Common myeloid progenitor, CD34-positive (primary cell): ENCODE data around the gene SUMF1.

Experiments
- CTCF ChIA-PET: fragments of 350-600 bp; sonication (Branson Sonifier 250); formaldehyde crosslinking; loops from one replicate; lab custom pipeline; 2021; ENCODE audit warnings: antibody characterized with exemption; lab: Charles Lee
- POLR2A ChIA-PET: fragments of 350-600 bp; sonication (Branson Sonifier 250); formaldehyde crosslinking; loops from one replicate; lab custom pipeline; 2021; ENCODE audit warnings: antibody characterized with exemption; lab: Charles Lee
- DNase-seq, 3 donors: peaks; one replicate each; pipeline versions ENCODE4 v3.0.0 to v3.0.0-alpha.2; 2013
- H3K27ac ChIP-seq, 2 experiments: 1 replicate in 1 of 2; 2 replicates in 1 of 2; pipeline ENCODE4 v1.7.0; 2013; ENCODE audit warnings: inconsistent platforms in 2 of 2, low read length in 2 of 2, mild to moderate bottlenecking in 2 of 2, low read depth in 1 of 2, moderate library complexity in 1 of 2; ENCODE audit not compliant: severe bottlenecking in 2 of 2, insufficient read depth in 1 of 2, poor library complexity in 1 of 2
- H3K27me3 ChIP-seq, 5 experiments: replicated peaks in 2 of 5; 1 replicate in 3 of 5; 2 replicates in 2 of 5; pipeline versions ENCODE4 v1.6.1 to v1.7.0; 2013; ENCODE audit warnings: low read length in 4 of 5, mild to moderate bottlenecking in 2 of 5, moderate library complexity in 2 of 5, inconsistent platforms in 1 of 5; ENCODE audit not compliant: insufficient read depth in 5 of 5, control insufficient read depth in 4 of 5
- H3K36me3 ChIP-seq, 4 experiments: 1 replicate in 2 of 4; 2 replicates in 2 of 4; pipeline versions ENCODE4 v1.6.1 to v1.7.0; 2013; ENCODE audit warnings: low read length in 3 of 4, control low read depth in 1 of 4, mild to moderate bottlenecking in 1 of 4; ENCODE audit not compliant: control insufficient read depth in 4 of 4, insufficient read depth in 4 of 4
- H3K4me1 ChIP-seq, 4 experiments: 1 replicate in 3 of 4; 2 replicates in 1 of 4; pipeline versions ENCODE4 v1.6.1 to v1.7.1; 2013; ENCODE audit warnings: low read length in 3 of 4, mild to moderate bottlenecking in 3 of 4, control low read depth in 1 of 4, inconsistent platforms in 1 of 4, moderate library complexity in 1 of 4; ENCODE audit not compliant: control insufficient read depth in 4 of 4, insufficient read depth in 4 of 4; ENCODE audit errors: control extremely low read depth in 1 of 4
- H3K4me3 ChIP-seq, 7 experiments: 1 replicate in 4 of 7; 2 replicates in 3 of 7; pipeline versions ENCODE4 v1.5.1 to v1.7.0; 2013; ENCODE audit warnings: mild to moderate bottlenecking in 7 of 7, low read length in 6 of 7, moderate library complexity in 6 of 7, inconsistent platforms in 2 of 7, low read depth in 2 of 7, control low read depth in 1 of 7; ENCODE audit not compliant: insufficient read depth in 4 of 7, control insufficient read depth in 1 of 7; ENCODE audit errors: extremely low read depth in 1 of 7
- H3K9me3 ChIP-seq, 5 experiments: 1 replicate in 4 of 5; 2 replicates in 1 of 5; pipeline versions ENCODE4 v1.6.1 to v1.7.1; 2013; ENCODE audit warnings: low read length in 4 of 5, mild to moderate bottlenecking in 2 of 5, inconsistent platforms in 1 of 5, low read depth in 1 of 5, moderate library complexity in 1 of 5; ENCODE audit not compliant: control insufficient read depth in 4 of 5, insufficient read depth in 2 of 5; ENCODE audit errors: control extremely low read depth in 1 of 5
- WGBS: methylation state at CpG from one replicate; pipeline ENCODE4 v1.1.5; 2013; ENCODE audit not compliant: insufficient coverage; 5-methylcytosine and 5-hydroxymethylcytosine counted together

The SUMF1 gene

DNA sequence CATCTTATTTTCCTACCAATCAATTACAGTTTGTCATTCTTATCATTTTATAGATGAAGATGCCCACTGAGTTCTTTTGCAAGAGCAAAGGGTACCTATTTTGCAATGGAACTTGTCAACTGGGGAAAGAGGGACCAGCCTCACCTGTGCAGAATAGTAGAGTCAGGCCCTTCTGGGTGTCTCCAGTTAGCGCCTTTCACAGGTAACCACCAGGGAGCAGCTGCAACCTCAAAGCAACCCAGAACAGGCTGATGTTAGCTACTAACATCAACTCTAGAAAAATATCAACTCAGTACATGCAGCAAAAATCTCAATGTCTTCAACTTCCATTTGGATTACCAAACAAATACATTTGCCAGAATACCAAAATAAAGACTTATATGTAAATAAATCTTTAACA is 47.1 kb downstream of the SUMF1 start:
- Histone ChIP-seq H3K9me3 (no peaks in the 10 kb centered on the region), H3K4me3 (no peak overlapping the region), H3K27ac (no peak overlapping the region), H3K4me1 (peaks cover 0 to 13% (median 5%) of the 10 kb centered on the region in 4 experiments), H3K27me3 (no peaks in the 10 kb centered on the region), H3K36me3 (peaks cover 12 to 37% (median 23%) of the 10 kb centered on the region in 4 experiments)
- ChIA-PET CTCF (interaction anchor here (1.2 kb wide), 1 partner anchor 57 kb away, joined by 3 read pairs; no protein-coding TSS in a partner anchor), POLR2A (no interaction called here)
- DNase-seq, result no peak
- 100% methylated on average over 1 of the region's 1 CpG for whole genome bisulfite sequencing

- 100% methylated on average over 1 of the region's 3 CpGs for WGBS
- CTCF ChIA-PET, result interaction anchor here (1.2 kb wide), 1 partner anchor 57 kb away, joined by 3 read pairs; no protein-coding TSS in a partner anchor
- Histone ChIP-seq H3K36me3 (peaks cover 10 to 39% (median 22%) of the 10 kb centered on the region in 4 experiments), H3K27me3 (no peaks in the 10 kb centered on the region), H3K4me1 (peaks cover 0 to 13% (median 5%) of the 10 kb centered on the region in 4 experiments), H3K4me3 (no peak overlapping the region), H3K9me3 (no peaks in the 10 kb centered on the region), H3K27ac (no peak overlapping the region)
- POLR2A ChIA-PET, result no interaction called here
- DNase-seq, result no peak
Measured at GRCh38 chr3:4419386-4419785, 47.7 kb downstream of the SUMF1 start.

GRCh38 chr3:4418156-4418555 is 48.9 kb downstream of the SUMF1 start:
- Histone ChIP-seq H3K4me3 (no peak overlapping the region), H3K27ac (no peak overlapping the region), H3K36me3 (peaks cover 10 to 39% (median 24%) of the 10 kb centered on the region in 4 experiments), H3K27me3 (no peaks in the 10 kb centered on the region), H3K4me1 (peaks cover 0 to 13% (median 5%) of the 10 kb centered on the region in 4 experiments), H3K9me3 (no peaks in the 10 kb centered on the region)
- WGBS, result 100% methylated on average over 4 of the region's 4 CpGs
- POLR2A ChIA-PET, result no interaction called here
- no peak for DNase-seq
- CTCF ChIA-PET, result no interaction called here

DNA sequence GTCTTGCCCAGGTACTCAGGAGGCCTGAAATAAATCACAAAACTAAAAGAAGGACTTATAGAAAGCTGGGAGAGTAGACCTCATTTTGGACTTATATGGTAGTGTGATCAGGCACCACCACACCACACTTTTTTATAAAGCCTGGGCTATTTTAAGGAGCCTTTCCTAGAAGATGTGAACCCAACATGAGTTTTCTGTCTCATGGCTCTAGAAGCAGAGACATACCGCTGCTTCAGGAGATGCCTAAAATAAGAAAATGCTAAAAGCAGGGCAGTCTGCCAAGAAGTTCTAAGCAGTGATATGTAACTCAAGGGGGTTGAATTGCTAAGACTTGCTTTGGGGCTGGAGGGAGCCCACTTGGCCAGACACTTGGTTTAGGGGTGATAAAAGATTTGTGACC is 49.6 kb downstream of the SUMF1 start:
- ChIA-PET POLR2A (no interaction called here), CTCF (interaction anchor here (1.0 kb wide), 1 partner anchor 16 kb away, joined by 3 read pairs; no protein-coding TSS in a partner anchor)
- H3K4me1 ChIP-seq, result peaks cover 0 to 13% (median 5%) of the 10 kb centered on the region in 4 experiments
- no peaks in the 10 kb centered on the region for H3K27me3 ChIP-seq
- H3K9me3 ChIP-seq, result no peaks in the 10 kb centered on the region
- no peak overlapping the region for H3K27ac ChIP-seq
- H3K4me3 ChIP-seq, result no peak overlapping the region
- 100% methylated on average over 1 of the region's 1 CpG for WGBS
- no peak for DNase-seq
- H3K36me3 ChIP-seq, result peaks cover 10 to 40% (median 26%) of the 10 kb centered on the region in 4 experiments

- DNase-seq, result no peak
- peaks cover 0 to 13% (median 5%) of the 10 kb centered on the region in 4 experiments for H3K4me1 ChIP-seq
- POLR2A ChIA-PET, result no interaction called here
- H3K36me3 ChIP-seq, result peaks cover 10 to 45% (median 26%) of the 10 kb centered on the region in 4 experiments
- 98% methylated on average over 5 of the region's 6 CpGs for WGBS
- no peak overlapping the region for H3K27ac ChIP-seq
- no peaks in the 10 kb centered on the region for H3K27me3 ChIP-seq
- CTCF ChIA-PET, result interaction anchor here (1.0 kb wide), 1 partner anchor 17 kb away, joined by 3 read pairs; no protein-coding TSS in a partner anchor
- H3K9me3 ChIP-seq, result no peaks in the 10 kb centered on the region
- no peak overlapping the region for H3K4me3 ChIP-seq
Measured at GRCh38 chr3:4416961-4417360, 50.1 kb downstream of the SUMF1 start.

DNA sequence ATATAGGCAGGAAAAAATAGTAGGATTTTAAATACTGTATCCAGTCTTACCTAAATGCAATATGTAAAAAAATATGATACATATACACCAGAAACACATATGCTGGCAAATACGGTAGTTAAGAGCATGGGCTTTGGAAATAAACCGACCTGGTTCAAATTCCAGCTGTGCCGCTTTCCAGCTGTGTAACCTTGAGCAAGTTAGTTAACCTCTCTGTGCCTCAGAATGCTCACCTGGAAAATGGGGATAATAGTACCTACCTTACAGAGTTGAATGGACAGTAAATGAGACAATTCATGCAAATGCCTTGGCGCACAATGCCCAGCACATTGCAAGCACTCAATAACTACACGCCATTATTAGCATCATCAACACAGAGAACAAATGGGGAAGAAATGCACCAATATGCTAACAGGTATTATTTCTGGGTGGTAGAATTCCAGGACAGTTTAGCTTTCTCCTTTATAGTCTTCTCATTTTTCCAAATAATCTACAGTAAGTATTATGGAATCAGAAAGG is 50.6 kb downstream of the SUMF1 start:
- CTCF ChIA-PET, result interaction anchor here (1.0 kb wide), 1 partner anchor 17 kb away, joined by 3 read pairs; no protein-coding TSS in a partner anchor
- DNase-seq, result no peak
- H3K4me1 ChIP-seq, result peaks cover 0 to 10% (median 4%) of the 10 kb centered on the region in 4 experiments
- H3K36me3 ChIP-seq, result peaks cover 10 to 46% (median 26%) of the 10 kb centered on the region in 4 experiments
- WGBS, result 100% methylated on average over 3 of the region's 5 CpGs
- no peak overlapping the region for H3K4me3 ChIP-seq
- POLR2A ChIA-PET, result no interaction called here
- no peak overlapping the region for H3K27ac ChIP-seq
- no peaks in the 10 kb centered on the region for H3K27me3 ChIP-seq
- no peaks in the 10 kb centered on the region for H3K9me3 ChIP-seq

- Histone ChIP-seq H3K9me3 (no peaks in the 10 kb centered on the region), H3K27ac (no peak overlapping the region), H3K27me3 (no peaks in the 10 kb centered on the region), H3K4me1 (peaks cover 0 to 20% (median 14%) of the 10 kb centered on the region in 4 experiments), H3K36me3 (peaks cover 9 to 43% (median 24%) of the 10 kb centered on the region in 4 experiments), H3K4me3 (no peak overlapping the region)
- DNase-seq, result no peak
- WGBS, result 100% methylated on average over 1 of the region's 1 CpG
- POLR2A ChIA-PET, result no interaction called here
- CTCF ChIA-PET, result interaction anchor here (2.1 kb wide), 1 partner anchor 62 kb away, joined by 12 read pairs; no protein-coding TSS in a partner anchor
Measured at GRCh38 chr3:4413467-4413866, 53.6 kb downstream of the SUMF1 start.
